Measurements from ENCODE around the gene TBC1D16.

- TF ChIP-seq CTCF (IDR thresholded peaks at IDR 0.05) = no peak
- TF ChIP-seq POLR2A (IDR thresholded peaks at IDR 0.05) = no peak
These were observed 22.8 kb upstream of the TBC1D16 start for GRCh38 chr17:80058311-80058955.
